Endothelial cell of umbilical vein (primary cell): ENCODE measurements around the gene RALGPS2.

ENCODE experiments used
- EZH2 ChIP-seq: IDR thresholded peaks from 2 replicates; pipeline ENCODE4 v1.6.1; 2012; ENCODE audit warnings: borderline replicate concordance, low read depth, mild to moderate bottlenecking, moderate library complexity, low read length, inconsistent platforms; ENCODE audit not compliant: severe bottlenecking
- FOS ChIP-seq: IDR thresholded peaks from 2 replicates; pipeline ENCODE4 v1.6.1; 2011; ENCODE audit warnings: mild to moderate bottlenecking, low read length, moderate library complexity, borderline replicate concordance; ENCODE audit not compliant: insufficient read depth
- GATA2 ChIP-seq: IDR thresholded peaks from 2 replicates; pipeline ENCODE4 v1.7.0; 2011; ENCODE audit warnings: low read depth, mild to moderate bottlenecking, moderate library complexity, mixed read lengths, low read length; ENCODE audit not compliant: insufficient read length, insufficient read depth
- JUN ChIP-seq: IDR thresholded peaks from 2 replicates; pipeline ENCODE4 v1.6.1; 2011; ENCODE audit warnings: borderline replicate concordance, low read depth; ENCODE audit not compliant: insufficient read length, insufficient read depth
- MYC ChIP-seq: IDR thresholded peaks from one replicate; pipeline ENCODE4 v1.6.1; 2011; ENCODE audit warnings: mild to moderate bottlenecking, low read depth, low read length
- POLR2A ChIP-seq: IDR thresholded peaks from 2 replicates; pipeline ENCODE4 v1.6.1; 2012; ENCODE audit warnings: low read depth, mild to moderate bottlenecking, control low read depth, low read length
- POLR2AphosphoS5 ChIP-seq: IDR thresholded peaks from 2 replicates; pipeline ENCODE4 v1.6.1; 2012; ENCODE audit warnings: low read depth, mild to moderate bottlenecking, control low read depth, low read length, moderate library complexity; ENCODE audit not compliant: insufficient read depth
- TF ChIP-seq, protein P1 (sequence below), 2 donors: IDR thresholded peaks; 1 replicate in 1 of 2; 2 replicates in 1 of 2; pipeline ENCODE4 v1.5.1; 2011; ENCODE audit warnings: low read length in 2 of 2, mild to moderate bottlenecking in 2 of 2, moderate library complexity in 2 of 2, control low read depth in 1 of 2, inconsistent platforms in 1 of 2, low read depth in 1 of 2; ENCODE audit not compliant: insufficient read depth in 1 of 2; ENCODE audit errors: extremely low read depth in 1 of 2
- TF ChIP-seq, protein P2 (sequence below): IDR thresholded peaks from 2 replicates; pipeline ENCODE4 v1.6.1; 2011; ENCODE audit not compliant: insufficient read depth, insufficient read length

DNA sequence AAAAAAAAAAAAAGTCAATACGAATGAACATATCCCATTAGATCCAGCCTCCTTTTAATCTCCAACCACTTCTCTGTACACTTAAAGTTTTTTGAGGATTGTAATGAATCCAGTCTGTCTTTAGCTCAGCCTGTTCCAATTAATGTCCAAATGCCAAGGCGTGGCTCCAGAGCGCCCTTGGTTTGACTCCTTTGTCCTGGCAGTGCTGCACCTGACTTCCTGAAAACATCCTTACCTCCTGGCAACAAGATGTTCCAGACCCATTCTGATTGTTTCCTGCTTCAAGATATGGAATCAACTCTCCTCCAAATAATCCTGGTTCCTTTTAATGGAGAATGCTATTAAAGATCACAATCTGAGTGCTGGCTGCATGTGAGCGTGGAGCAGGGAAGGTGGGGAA lies 226.6 kb downstream of the RALGPS2 start:
- TF ChIP-seq POLR2A (no peak), EZH2 (no peak), MYC (no peak), GATA2 (no peak), POLR2AphosphoS5 (no peak), FOS (no peak), JUN (no peak)
- TF ChIP-seq, protein P1, sequence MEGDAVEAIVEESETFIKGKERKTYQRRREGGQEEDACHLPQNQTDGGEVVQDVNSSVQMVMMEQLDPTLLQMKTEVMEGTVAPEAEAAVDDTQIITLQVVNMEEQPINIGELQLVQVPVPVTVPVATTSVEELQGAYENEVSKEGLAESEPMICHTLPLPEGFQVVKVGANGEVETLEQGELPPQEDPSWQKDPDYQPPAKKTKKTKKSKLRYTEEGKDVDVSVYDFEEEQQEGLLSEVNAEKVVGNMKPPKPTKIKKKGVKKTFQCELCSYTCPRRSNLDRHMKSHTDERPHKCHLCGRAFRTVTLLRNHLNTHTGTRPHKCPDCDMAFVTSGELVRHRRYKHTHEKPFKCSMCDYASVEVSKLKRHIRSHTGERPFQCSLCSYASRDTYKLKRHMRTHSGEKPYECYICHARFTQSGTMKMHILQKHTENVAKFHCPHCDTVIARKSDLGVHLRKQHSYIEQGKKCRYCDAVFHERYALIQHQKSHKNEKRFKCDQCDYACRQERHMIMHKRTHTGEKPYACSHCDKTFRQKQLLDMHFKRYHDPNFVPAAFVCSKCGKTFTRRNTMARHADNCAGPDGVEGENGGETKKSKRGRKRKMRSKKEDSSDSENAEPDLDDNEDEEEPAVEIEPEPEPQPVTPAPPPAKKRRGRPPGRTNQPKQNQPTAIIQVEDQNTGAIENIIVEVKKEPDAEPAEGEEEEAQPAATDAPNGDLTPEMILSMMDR (IDR thresholded peaks at IDR 0.05; ENCODE audit: extremely low read depth in 1 of 2, insufficient read depth in 1 of 2, low read depth in 1 of 2, low read length in 2 of 2), result no peak
- TF ChIP-seq, protein P2, sequence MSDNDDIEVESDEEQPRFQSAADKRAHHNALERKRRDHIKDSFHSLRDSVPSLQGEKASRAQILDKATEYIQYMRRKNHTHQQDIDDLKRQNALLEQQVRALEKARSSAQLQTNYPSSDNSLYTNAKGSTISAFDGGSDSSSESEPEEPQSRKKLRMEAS, result no peak
